AG10803 (cell line): Measurements from ENCODE around the gene BRMS1.
A peak's percentile ranks its signal among the peaks of the same experiment; 100 is the strongest.

Experiments used
- DNase-seq: peaks from one replicate; pipeline ENCODE4 v3.0.0; 2010; ENCODE audit warnings: low read depth
- H3K4me3 ChIP-seq: 2 replicates; pipeline ENCODE4 v1.5.1; 2011; ENCODE audit warnings: mild to moderate bottlenecking, low read length, control low read depth
- TF ChIP-seq, protein P1 (sequence below): conservative IDR thresholded peaks from 2 replicates; pipeline ENCODE4 v1.5.1; 2011; ENCODE audit warnings: mild to moderate bottlenecking, low read length, control low read depth, inconsistent platforms

Gene BRMS1

DNA sequence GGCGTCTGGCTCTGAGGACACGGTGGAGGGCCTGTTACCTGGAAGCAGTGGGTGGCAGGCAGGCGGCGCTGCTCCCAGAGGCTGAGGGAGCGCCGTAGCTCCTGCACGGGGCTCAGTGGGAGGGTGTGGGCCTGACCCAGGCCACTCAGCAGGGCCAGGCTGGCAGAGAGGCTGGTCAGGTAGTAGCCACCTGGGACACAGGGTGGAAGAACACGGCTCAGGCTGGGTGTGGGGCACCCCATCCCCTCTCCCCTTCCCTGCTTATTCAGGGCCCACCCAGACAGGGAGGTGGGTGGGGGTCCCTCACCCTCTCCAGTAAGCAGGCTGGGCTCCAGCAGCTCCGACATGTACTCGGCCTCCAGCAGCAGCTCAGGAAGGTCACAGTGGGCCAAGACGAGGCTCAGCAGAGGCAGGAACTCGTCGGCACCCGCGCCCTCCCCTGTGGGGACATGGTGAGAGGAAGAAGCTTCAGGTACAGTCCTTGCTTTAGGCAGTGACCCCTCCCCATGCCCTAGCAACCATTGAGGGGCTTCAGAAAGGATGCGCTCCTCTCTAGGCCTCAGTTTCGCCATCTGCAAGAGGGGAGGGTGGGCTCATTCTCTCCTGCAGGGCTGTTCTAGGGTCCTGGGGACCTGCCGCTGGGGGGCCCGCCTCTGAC, 11.6 kb downstream of the BRMS1 start:
- TF ChIP-seq, protein P1, sequence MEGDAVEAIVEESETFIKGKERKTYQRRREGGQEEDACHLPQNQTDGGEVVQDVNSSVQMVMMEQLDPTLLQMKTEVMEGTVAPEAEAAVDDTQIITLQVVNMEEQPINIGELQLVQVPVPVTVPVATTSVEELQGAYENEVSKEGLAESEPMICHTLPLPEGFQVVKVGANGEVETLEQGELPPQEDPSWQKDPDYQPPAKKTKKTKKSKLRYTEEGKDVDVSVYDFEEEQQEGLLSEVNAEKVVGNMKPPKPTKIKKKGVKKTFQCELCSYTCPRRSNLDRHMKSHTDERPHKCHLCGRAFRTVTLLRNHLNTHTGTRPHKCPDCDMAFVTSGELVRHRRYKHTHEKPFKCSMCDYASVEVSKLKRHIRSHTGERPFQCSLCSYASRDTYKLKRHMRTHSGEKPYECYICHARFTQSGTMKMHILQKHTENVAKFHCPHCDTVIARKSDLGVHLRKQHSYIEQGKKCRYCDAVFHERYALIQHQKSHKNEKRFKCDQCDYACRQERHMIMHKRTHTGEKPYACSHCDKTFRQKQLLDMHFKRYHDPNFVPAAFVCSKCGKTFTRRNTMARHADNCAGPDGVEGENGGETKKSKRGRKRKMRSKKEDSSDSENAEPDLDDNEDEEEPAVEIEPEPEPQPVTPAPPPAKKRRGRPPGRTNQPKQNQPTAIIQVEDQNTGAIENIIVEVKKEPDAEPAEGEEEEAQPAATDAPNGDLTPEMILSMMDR, result no peak
- no peak for DNase-seq
- H3K4me3 ChIP-seq, result no peak overlapping the region

DNA sequence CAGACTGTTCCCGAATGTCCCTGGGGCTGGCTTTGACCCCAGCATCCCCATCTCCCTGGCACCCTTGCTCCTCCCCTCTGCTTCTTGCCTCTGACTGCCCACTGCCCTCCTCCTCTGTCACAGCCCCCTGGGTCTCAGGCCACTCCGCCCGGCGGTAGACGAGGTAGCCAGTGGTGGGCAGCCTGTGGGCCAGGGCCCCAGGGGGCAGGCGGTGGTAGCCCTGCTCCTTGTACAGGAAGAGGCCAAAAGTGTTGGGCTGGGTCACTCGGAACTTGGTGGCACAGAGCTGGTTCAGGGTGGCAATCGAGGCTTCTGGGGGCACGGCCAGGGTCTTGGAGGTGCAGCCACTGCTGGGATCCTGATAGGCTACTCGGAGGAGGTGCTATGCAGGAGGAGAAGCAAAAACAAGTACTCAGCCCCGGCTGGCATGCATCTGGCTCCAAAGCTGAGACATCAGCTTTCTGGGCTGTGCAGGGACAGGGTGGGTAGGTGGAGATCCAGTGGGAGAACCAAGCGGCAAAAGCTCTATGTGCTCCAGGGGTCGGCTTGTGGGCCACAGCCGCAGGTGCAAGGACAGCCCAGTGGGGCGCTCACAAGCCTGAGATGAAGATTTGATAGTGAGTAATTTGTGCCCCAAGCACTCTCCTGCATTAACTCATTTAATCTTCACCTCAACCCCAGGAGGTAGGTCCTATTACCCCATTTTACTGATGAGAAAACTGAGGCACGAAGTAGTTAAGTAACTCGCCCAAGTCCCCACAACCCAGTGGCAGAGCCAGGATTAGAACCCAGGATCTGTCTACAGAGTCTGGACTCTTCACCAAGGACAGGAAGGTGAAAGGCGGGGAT, 12.3 kb downstream of the BRMS1 start:
- no peak overlapping the region for H3K4me3 ChIP-seq
- TF ChIP-seq, protein P1, result no peak
- no peak for DNase-seq

DNA sequence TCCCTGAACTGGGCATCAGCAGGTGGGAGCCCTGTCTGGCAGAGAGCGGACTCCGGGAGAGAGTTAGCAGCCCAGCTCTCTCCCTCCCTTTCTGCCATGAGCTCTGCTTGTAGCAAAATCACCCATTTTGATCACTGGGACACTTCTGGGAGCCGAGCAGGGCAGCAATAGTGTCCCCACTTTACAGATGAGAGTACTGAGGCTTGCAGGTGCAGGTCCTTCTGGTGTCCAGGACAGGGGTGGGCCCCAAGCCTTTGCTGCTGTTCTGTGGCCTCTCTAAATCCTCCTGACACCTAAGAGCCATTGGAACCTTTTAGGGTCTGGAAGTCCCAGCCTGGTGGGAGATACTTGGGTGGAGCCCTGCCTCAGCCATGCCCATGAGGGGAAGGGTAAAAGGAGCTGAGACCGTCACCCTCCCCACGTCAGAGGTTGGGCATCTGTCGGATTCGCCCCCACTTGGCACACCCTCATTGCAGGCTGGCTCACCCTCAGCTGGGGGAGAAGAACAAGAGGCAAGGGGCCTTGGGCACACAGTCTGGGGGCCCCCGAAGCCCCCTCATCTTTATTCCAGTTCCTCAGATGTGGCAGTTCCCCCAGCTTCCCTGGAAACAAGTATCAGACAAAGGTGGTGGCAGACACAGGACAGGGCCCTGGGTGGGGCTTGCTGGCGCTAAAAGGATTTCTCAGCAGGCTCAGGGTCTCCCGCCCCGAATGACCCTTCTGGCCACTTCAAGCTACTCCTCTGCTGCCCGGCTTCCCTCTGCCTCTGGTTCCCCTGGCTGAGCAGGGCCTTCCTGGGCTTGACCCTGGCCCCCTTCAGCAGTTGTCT, 13.1 kb downstream of the BRMS1 start:
- no peak for DNase-seq
- TF ChIP-seq, protein P1, result no peak
- H3K4me3 ChIP-seq, result no peak overlapping the region

DNA sequence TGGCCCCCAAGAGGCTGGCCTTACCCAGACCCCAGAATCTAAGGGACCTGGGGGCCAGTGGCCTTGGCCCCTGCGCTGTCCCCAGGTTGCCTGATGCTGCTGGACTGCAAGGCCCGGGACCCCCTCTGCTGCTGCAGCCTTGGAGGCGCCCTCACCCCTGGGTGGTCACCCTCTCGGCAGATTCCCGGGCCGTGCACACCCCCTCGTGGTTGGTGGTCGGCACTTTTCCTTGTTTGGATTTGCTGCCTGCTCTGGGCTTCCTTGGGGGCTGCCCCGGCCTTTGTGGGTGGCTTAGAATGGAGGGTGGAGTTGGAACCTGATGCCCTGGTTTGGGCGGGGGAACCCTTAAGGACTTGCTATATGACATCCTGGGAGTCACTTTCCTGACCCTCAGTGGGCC, 14.0 kb downstream of the BRMS1 start:
- DNase-seq, result no peak
- no peak overlapping the region for H3K4me3 ChIP-seq
- TF ChIP-seq, protein P1, result no peak

DNA sequence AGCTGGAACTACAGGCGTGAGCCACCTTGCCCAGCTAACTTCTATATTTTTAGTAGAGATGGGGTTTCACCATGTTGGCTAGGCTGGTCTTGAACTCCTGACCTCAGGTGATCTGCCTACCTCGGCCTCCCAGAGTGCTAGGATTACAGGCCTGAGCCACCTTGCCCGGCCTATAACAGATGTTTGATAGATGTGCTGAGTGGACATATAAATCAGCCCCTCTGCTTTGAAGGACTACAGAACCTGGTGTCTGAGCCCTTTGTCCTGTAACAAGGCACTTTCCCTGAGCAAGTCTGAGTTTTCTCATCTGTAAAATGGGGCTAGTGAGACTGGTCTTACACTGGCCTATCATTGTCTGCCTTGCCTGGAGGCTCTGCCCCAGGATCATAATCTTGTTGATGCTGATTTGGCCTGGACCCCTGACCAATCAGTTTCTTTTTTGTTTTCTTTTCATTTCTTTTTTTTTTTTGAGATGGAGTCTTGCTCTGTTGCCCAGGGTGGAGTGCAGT, 15.7 kb downstream of the BRMS1 start:
- TF ChIP-seq, protein P1, result no peak
- H3K4me3 ChIP-seq, result no peak overlapping the region
- no peak for DNase-seq

DNA sequence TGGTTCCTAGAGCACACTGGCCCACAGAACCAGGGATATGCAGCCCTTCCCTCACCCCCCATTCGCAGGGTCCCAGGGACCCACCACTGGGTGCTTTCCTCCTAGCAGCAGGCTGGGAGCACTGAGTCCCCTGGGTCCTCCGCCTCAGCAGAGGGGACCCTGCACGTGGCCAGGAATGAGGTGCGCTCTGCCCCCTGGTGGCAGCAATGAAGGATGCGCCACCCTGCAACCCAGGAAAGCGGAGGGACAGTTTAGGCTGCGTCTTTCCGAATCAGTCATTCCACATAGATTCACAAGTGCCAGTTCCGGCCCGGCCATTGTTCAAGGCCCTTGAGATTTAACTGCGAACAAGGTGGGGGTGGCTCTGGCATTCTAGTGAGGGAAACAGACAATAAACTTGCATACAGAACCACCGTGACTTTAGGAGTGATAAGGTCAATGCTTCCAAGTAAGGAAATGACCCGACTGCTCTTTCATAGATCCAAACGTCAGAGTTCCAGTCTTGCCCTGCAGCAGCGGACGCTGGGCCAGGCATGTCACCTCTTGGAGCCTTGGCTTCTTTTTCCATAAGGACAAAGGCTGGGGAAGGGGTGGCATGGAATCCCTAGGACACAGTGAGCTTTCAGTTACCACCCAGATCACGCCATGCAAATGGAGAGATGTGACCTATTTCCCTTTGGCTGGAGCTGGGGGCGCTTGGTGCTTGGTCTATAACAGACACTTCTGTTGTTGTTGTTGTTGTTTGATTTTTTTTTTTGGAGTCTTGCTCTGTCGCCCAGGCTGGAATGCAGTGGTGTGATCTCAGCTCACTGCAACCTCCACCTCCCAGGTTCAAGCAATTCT, 16.4 kb downstream of the BRMS1 start:
- DNase-seq, result peak; percentile 75
- TF ChIP-seq, protein P1, result peak; percentile 92
- peak overlapping the region; percentile 2 for H3K4me3 ChIP-seq
